ENCODE measurements around the gene RFESD.

GRCh38 chr5:95649274-95649673 is 2.7 kb downstream of the RFESD start:
- no peak for TF ChIP-seq CHD1 (IDR thresholded peaks at IDR 0.05; ENCODE audit: low read depth, low read length)
- TF ChIP-seq POLR2AphosphoS5 (IDR thresholded peaks at IDR 0.05; ENCODE audit: low read depth, low read length) = no peak
- no peak for TF ChIP-seq POLR2A (IDR thresholded peaks at IDR 0.05; ENCODE audit: control extremely low read depth in 1 of 2, low read depth in 2 of 2, low read length in 2 of 2)
- no peak for TF ChIP-seq RAD21 (IDR thresholded peaks at IDR 0.05 in 1 of 2, conservative IDR thresholded peaks at IDR 0.05 in 1 of 2; ENCODE audit: low read depth in 2 of 2, low read length in 2 of 2)
- TF ChIP-seq, protein P1, sequence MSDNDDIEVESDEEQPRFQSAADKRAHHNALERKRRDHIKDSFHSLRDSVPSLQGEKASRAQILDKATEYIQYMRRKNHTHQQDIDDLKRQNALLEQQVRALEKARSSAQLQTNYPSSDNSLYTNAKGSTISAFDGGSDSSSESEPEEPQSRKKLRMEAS (IDR thresholded peaks at IDR 0.05) = no peak
- TF ChIP-seq CTCF (IDR thresholded peaks at IDR 0.05; ENCODE audit: control extremely low read depth in 1 of 3, insufficient read depth in 1 of 3, low read depth in 1 of 3, low read length in 3 of 3) = no peak

All from H1 (cell line).